Upper lobe of left lung (tissue), 6 donors: ENCODE results near the gene CASD1. TPM values are rescaled to one million over a fixed set of nuclear protein-coding genes. Genes with fewer than 3 reads are reported as not detected.

Experiments used
- ATAC-seq, 2 donors: fragments of 200-7000 bp; cut with Tn5 transposase; one replicate each; pipeline ENCODE4 v1.9.1; 2022; ENCODE audit warnings: mild to moderate bottlenecking in 2 of 2, moderate library complexity in 2 of 2; ENCODE audit not compliant: low FRiP score in 2 of 2
- DNase-seq, 2 donors: peaks; one replicate each; pipeline ENCODE4 v3.0.0-alpha.2; 2019 to 2020
- H3K27ac ChIP-seq, 4 donors: fragments of 200-600 bp; sonication (generic); one replicate each; pipeline ENCODE4 v1.5.1; 2016 to 2019
- H3K27me3 ChIP-seq, 4 donors: fragments of 200-600 bp; sonication (generic); one replicate each; pipeline ENCODE4 v1.5.1; 2017 to 2019
- H3K36me3 ChIP-seq, 4 donors: fragments of 200-600 bp; sonication (generic); one replicate each; pipeline ENCODE4 v1.5.1; 2016 to 2019
- H3K4me1 ChIP-seq, 4 donors: fragments of 200-600 bp; sonication (generic); one replicate each; pipeline ENCODE4 v1.5.1; 2018 to 2019
- H3K4me3 ChIP-seq, 4 donors: fragments of 200-600 bp; sonication (generic); one replicate each; pipeline ENCODE4 v1.5.1; 2017 to 2019; ENCODE audit warnings: mild to moderate bottlenecking in 2 of 4, moderate library complexity in 1 of 4
- H3K9me3 ChIP-seq, 4 donors: fragments of 200-600 bp; sonication (generic); one replicate each; pipeline ENCODE4 v1.5.1; 2018 to 2019
- CTCF ChIP-seq, 6 experiments: fragments of 450-650 bp in 4 of 6; fragments of 200-600 bp in 2 of 6; sonication (generic) in 2 of 6; IDR thresholded peaks; one replicate each; pipeline ENCODE4 v1.5.1; 2016 to 2019; ENCODE audit warnings: antibody characterized with exemption in 6 of 6
- EP300 ChIP-seq, 4 donors: sonication (generic); formaldehyde crosslinking; IDR thresholded peaks; one replicate each; pipeline ENCODE4 v1.5.1; 2017; ENCODE audit warnings: antibody characterized with exemption in 4 of 4, control low read depth in 2 of 4
- POLR2A ChIP-seq, 4 donors: fragments of 450-650 bp; IDR thresholded peaks; one replicate each; pipeline ENCODE4 v1.5.1; 2016 to 2017; ENCODE audit warnings: antibody characterized with exemption in 4 of 4, mild to moderate bottlenecking in 2 of 4
- POLR2AphosphoS5 ChIP-seq, 2 donors: sonication (generic); formaldehyde crosslinking; IDR thresholded peaks; one replicate each; pipeline ENCODE4 v1.5.1; 2017; ENCODE audit warnings: antibody characterized with exemption in 2 of 2
- WGBS, 2 donors: methylation state at CpG; one replicate each; pipeline ENCODE4 v1.1.5; 2017 to 2018; 5-methylcytosine and 5-hydroxymethylcytosine counted together
- total RNA-seq, 6 donors: library from RNA; depleted of rRNA in 4 of 6; stranded (reverse); fragments of >200 nt in 4 of 6; gene quantifications; one replicate each; pipeline versions ENCODE4 v1.1.0 to v1.2.1, GENCODE V29; 2016 to 2021
- donor health status: DM: no; HTN: no; CAD: no; lungs with moderate emphysema.
- donor health status: DM: no; HTN: yes; CAD: no; lungs with severe emphysema.

Gene CASD1
- total RNA-seq, 6 donors from 2014 or later = 10.1 to 52.9 (median 24.7) TPM

- ATAC-seq (no peak), DNase-seq (no peak)
- H3K27ac ChIP-seq = no peak overlapping the region
- H3K4me1 ChIP-seq = peaks cover 0 to 3% (median 0%) of the 10 kb centered on the region in 4 donors
- no peaks in the 10 kb centered on the region for H3K9me3 ChIP-seq
- no peak overlapping the region for H3K4me3 ChIP-seq
- WGBS, 2 donors = 30 to 39% methylated on average over 4 of the region's 4 CpGs
- TF ChIP-seq EP300 (IDR thresholded peaks at IDR 0.05) = no peak
- TF ChIP-seq POLR2AphosphoS5 (IDR thresholded peaks at IDR 0.05) = no peak
- no peak for TF ChIP-seq CTCF (IDR thresholded peaks at IDR 0.05)
- TF ChIP-seq POLR2A (IDR thresholded peaks at IDR 0.05) = no peak
- no peaks in the 10 kb centered on the region for H3K27me3 ChIP-seq
- H3K36me3 ChIP-seq = no peaks in the 10 kb centered on the region
These were observed 81.0 kb downstream of the CASD1 start for GRCh38 chr7:94590526-94591162.

- TF ChIP-seq POLR2AphosphoS5 (IDR thresholded peaks at IDR 0.05) (no peak), EP300 (IDR thresholded peaks at IDR 0.05) (no peak), POLR2A (IDR thresholded peaks at IDR 0.05) (no peak), CTCF (IDR thresholded peaks at IDR 0.05) (no peak)
- Histone ChIP-seq H3K27ac (no peak overlapping the region), H3K4me1 (peaks cover 0 to 3% (median 0%) of the 10 kb centered on the region in 4 donors), H3K4me3 (no peak overlapping the region), H3K36me3 (no peaks in the 10 kb centered on the region), H3K27me3 (no peaks in the 10 kb centered on the region), H3K9me3 (no peaks in the 10 kb centered on the region)
- ATAC-seq (peak in 1 of 2 donors; percentile 71), DNase-seq (no peak)
- WGBS, 2 donors = 48 to 60% methylated on average over 2 of the region's 2 CpGs
These were observed 81.6 kb downstream of the CASD1 start for GRCh38 chr7:94591176-94591575.

GRCh38 chr7:94594882-94595281 is 85.3 kb downstream of the CASD1 start:
- ATAC-seq = no peak
- 76 to 87% methylated on average over 1 of the region's 1 CpG for WGBS, 2 donors

GRCh38 chr7:94595717-94596116 is 86.1 kb downstream of the CASD1 start:
- Histone ChIP-seq H3K4me3 (no peak overlapping the region), H3K9me3 (no peaks in the 10 kb centered on the region), H3K4me1 (peaks cover 0 to 3% (median 0%) of the 10 kb centered on the region in 4 donors), H3K27me3 (no peaks in the 10 kb centered on the region), H3K27ac (no peak overlapping the region), H3K36me3 (peaks cover 0 to 3% (median 0%) of the 10 kb centered on the region in 4 donors)
- no peak for DNase-seq
- no peak for ATAC-seq
- 89 to 93% methylated on average over 4 of the region's 4 CpGs for WGBS, 2 donors
- TF ChIP-seq POLR2A (IDR thresholded peaks at IDR 0.05) = no peak
- no peak for TF ChIP-seq CTCF (IDR thresholded peaks at IDR 0.05)
- no peak for TF ChIP-seq EP300 (IDR thresholded peaks at IDR 0.05)

More at GRCh38 chr7:94594882-94595281, 85.3 kb downstream of the CASD1 start:
- Histone ChIP-seq H3K27me3 (no peaks in the 10 kb centered on the region), H3K4me1 (peaks cover 0 to 3% (median 0%) of the 10 kb centered on the region in 4 donors), H3K36me3 (peaks cover 0 to 3% (median 0%) of the 10 kb centered on the region in 4 donors), H3K27ac (no peak overlapping the region), H3K4me3 (no peak overlapping the region), H3K9me3 (no peaks in the 10 kb centered on the region)
- DNase-seq = no peak
- TF ChIP-seq CTCF (IDR thresholded peaks at IDR 0.05) (no peak), POLR2AphosphoS5 (IDR thresholded peaks at IDR 0.05) (no peak)

- WGBS, 2 donors = 96 to 97% methylated on average over 3 of the region's 3 CpGs
- no peak for DNase-seq
These were observed 90.7 kb downstream of the CASD1 start for GRCh38 chr7:94600267-94600666.

More at GRCh38 chr7:94600267-94600666, 90.7 kb downstream of the CASD1 start:
- H3K9me3 ChIP-seq = no peaks in the 10 kb centered on the region
- H3K27me3 ChIP-seq = no peaks in the 10 kb centered on the region
- H3K4me1 ChIP-seq = no peaks in the 10 kb centered on the region
- no peak for TF ChIP-seq POLR2AphosphoS5 (IDR thresholded peaks at IDR 0.05)
- no peak for TF ChIP-seq CTCF (IDR thresholded peaks at IDR 0.05)
- no peak for TF ChIP-seq POLR2A (IDR thresholded peaks at IDR 0.05)
- no peak for TF ChIP-seq EP300 (IDR thresholded peaks at IDR 0.05)
- no peak overlapping the region for H3K27ac ChIP-seq
- no peak overlapping the region for H3K4me3 ChIP-seq
- no peak for ATAC-seq
- H3K36me3 ChIP-seq = peaks cover 0 to 3% (median 0%) of the 10 kb centered on the region in 4 donors
